Nephron progenitor cell (in vitro differentiated cells): ENCODE data around the gene LGALS12.

ENCODE experiments used
- DNase-seq: peaks from one replicate; pipeline ENCODE4 v3.0.0; 2021
- H3K27ac Mint-ChIP-seq: 2 replicates; pipeline ENCODE4 v1.8.0; 2021; ENCODE audit warnings: mild to moderate bottlenecking, moderate library complexity, mixed read lengths
- H3K27me3 Mint-ChIP-seq: 2 replicates; pipeline ENCODE4 v1.8.0; 2021; ENCODE audit warnings: mild to moderate bottlenecking, low read depth, mixed read lengths; ENCODE audit not compliant: poor library complexity
- H3K36me3 Mint-ChIP-seq: 2 replicates; pipeline ENCODE4 v1.8.0; 2021; ENCODE audit warnings: low read depth, mixed read lengths
- H3K4me1 Mint-ChIP-seq: 2 replicates; pipeline ENCODE4 v1.8.0; 2021; ENCODE audit warnings: mixed read lengths
- H3K4me3 Mint-ChIP-seq: 2 replicates; pipeline ENCODE4 v1.8.0; 2021; ENCODE audit warnings: mild to moderate bottlenecking, moderate library complexity, mixed read lengths
- H3K9me3 Mint-ChIP-seq: 2 replicates; pipeline ENCODE4 v1.8.0; 2021; ENCODE audit warnings: mild to moderate bottlenecking, moderate library complexity, mixed read lengths
- CTCF ChIP-seq: fragments of 200-600 bp; sonication (generic); IDR thresholded peaks from 2 replicates; pipeline ENCODE4 v1.5.0; 2021; ENCODE audit warnings: antibody characterized with exemption

Gene LGALS12

DNA sequence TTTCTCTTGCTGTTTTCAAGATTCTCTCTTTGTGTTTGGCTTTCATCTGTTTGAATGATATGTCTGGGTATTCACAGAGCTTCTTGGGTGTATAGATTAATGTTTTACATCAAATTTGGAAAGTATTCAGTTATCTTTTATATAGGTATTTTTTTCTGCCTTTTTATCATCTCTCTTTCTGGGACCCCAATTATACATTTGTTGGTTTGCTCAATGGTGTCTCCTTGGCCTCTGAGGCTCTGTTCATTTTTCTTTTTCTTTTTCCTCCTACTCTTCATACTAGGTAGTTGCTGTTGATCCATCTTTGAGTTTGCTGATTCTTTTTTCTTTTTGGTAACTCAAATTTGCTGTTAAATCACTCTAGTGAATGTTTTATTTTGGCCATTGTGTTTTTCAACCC lies 29.3 kb upstream of the LGALS12 start:
- Mint-ChIP-seq H3K9me3 (peaks cover 17% of the 10 kb centered on the region), H3K36me3 (no peaks in the 10 kb centered on the region), H3K27ac (no peak overlapping the region), H3K27me3 (peaks cover 13% of the 10 kb centered on the region), H3K4me3 (no peak overlapping the region), H3K4me1 (no peaks in the 10 kb centered on the region)
- TF ChIP-seq CTCF = no peak
- no peak for DNase-seq

DNA sequence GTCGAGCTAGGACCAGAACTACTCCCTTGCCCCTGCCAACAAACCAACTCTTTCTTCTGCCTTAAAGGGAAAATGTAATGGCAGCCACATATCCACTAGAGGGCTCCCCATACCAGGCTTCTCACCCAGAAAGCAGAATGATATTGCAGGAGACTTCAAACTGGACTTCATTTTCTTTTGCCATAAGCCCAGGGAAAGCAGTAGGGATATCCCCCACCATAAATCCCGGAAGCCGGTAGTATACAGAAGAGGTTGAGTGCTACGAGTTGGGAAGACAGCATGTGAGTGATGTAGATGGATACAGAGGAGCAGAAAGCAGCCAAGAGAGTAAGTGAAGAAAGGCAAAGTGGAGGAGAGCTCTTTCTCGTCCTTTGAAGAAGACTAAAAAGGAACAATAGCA lies 27.0 kb upstream of the LGALS12 start:
- Mint-ChIP-seq H3K9me3 (peaks cover 28% of the 10 kb centered on the region), H3K27me3 (peaks cover 14% of the 10 kb centered on the region), H3K4me1 (no peaks in the 10 kb centered on the region), H3K36me3 (no peaks in the 10 kb centered on the region), H3K27ac (no peak overlapping the region), H3K4me3 (no peak overlapping the region)
- TF ChIP-seq CTCF = peak; percentile 88
- peak; percentile 46 for DNase-seq

DNA sequence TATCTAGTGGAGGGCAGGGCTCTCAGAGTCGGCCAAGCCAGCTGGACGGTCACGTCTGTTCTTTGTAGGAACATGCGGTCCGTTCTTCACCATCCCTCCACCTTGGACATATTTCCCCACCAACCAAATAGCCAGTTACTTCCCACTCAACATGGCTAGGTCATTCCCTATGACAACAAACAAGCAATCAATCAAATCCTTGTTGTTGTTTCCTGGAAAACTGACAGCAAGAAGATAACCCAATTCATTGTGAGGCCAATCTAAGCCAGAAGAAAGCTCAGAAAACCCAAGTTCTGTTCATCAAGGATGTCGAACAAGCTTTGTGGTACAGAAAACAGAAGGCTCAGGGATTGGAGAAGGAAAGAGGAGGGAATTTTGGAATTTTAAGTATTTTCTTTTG lies 25.8 kb upstream of the LGALS12 start:
- Mint-ChIP-seq H3K9me3 (peaks cover 36% of the 10 kb centered on the region), H3K4me3 (no peak overlapping the region), H3K4me1 (no peaks in the 10 kb centered on the region), H3K27me3 (peaks cover 14% of the 10 kb centered on the region), H3K36me3 (no peaks in the 10 kb centered on the region), H3K27ac (no peak overlapping the region)
- no peak for DNase-seq
- TF ChIP-seq CTCF = no peak

DNA sequence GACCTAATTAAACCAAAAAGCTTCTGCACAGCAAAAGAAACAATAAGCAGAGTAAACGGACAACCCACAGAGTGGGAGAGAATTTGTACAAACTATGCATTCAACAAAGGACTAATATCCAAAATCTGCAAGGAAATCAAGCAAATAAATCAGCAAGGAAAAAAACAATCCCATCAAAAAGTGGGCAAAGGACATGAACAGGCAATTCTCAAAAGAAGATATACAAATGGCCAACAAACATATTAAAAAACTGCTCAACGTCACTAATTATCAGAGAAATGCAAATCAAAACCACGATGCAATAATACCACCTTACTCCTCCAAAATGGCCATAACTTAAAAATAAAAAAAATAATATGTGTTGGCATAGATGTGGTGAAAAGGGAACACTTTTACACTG lies 20.1 kb upstream of the LGALS12 start:
- no peak for DNase-seq
- H3K4me3 Mint-ChIP-seq = no peak overlapping the region
- peaks cover 38% of the 10 kb centered on the region for H3K9me3 Mint-ChIP-seq
- H3K36me3 Mint-ChIP-seq = no peaks in the 10 kb centered on the region
- H3K4me1 Mint-ChIP-seq = no peaks in the 10 kb centered on the region
- no peak overlapping the region for H3K27ac Mint-ChIP-seq
- H3K27me3 Mint-ChIP-seq = peaks cover 50% of the 10 kb centered on the region
- no peak for TF ChIP-seq CTCF

- TF ChIP-seq CTCF = no peak
- Mint-ChIP-seq H3K9me3 (peaks cover 37% of the 10 kb centered on the region), H3K36me3 (no peaks in the 10 kb centered on the region), H3K27me3 (peaks cover 65% of the 10 kb centered on the region), H3K4me3 (no peak overlapping the region), H3K27ac (no peak overlapping the region), H3K4me1 (peaks cover 14% of the 10 kb centered on the region)
- no peak for DNase-seq
Observed at GRCh38 chr11:63488789-63489188, 17.1 kb upstream of the LGALS12 start.

GRCh38 chr11:63489879-63490278 lies 16.0 kb upstream of the LGALS12 start:
- no peak for DNase-seq
- TF ChIP-seq CTCF = no peak
- H3K36me3 Mint-ChIP-seq = no peaks in the 10 kb centered on the region
- H3K4me1 Mint-ChIP-seq = peaks cover 14% of the 10 kb centered on the region
- H3K27ac Mint-ChIP-seq = no peak overlapping the region
- H3K9me3 Mint-ChIP-seq = peaks cover 33% of the 10 kb centered on the region
- H3K27me3 Mint-ChIP-seq = peaks cover 65% of the 10 kb centered on the region
- peak overlapping the region; percentile 6 for H3K4me3 Mint-ChIP-seq
